Panc1 (cell line): ENCODE data around the gene POLR3K. TPM values are rescaled to one million over a fixed set of nuclear protein-coding genes. Genes with fewer than 3 reads are reported as not detected.

Experiments used
- ATAC-seq: fragments of 200-7000 bp; cut with Tn5 transposase; 2 replicates; pipeline ENCODE4 v1.9.1; 2020; ENCODE audit warnings: mild to moderate bottlenecking, moderate library complexity
- BruUV-seq: library from RNA; stranded (reverse); fragments of 400-500 nt; replicated peaks from 2 replicates; lab custom pipeline; 2021; lab: Mats Ljungman, UMichigan
- CTCF ChIA-PET: fragments of 300-600 bp; sonication (Branson Sonifier 250); formaldehyde crosslinking; loops from one replicate; lab custom pipeline; 2022; ENCODE audit warnings: antibody characterized with exemption; lab: Charles Lee
- POLR2A ChIA-PET: fragments of 300-600 bp; sonication (Branson Sonifier 250); formaldehyde crosslinking; loops from one replicate; lab custom pipeline; 2022; ENCODE audit warnings: antibody characterized with exemption; lab: Charles Lee
- DNase-seq: peaks from one replicate; pipeline ENCODE4 v3.0.0-alpha.2; 2010; ENCODE audit warnings: low read depth, low spot score
- H3K27ac ChIP-seq: 2 replicates; pipeline ENCODE4 v1.5.1; 2011; ENCODE audit warnings: mild to moderate bottlenecking, low read length, inconsistent platforms
- H3K27me3 ChIP-seq: fragments of 200-500 bp; sonication (Bioruptor generic); 2 replicates; pipeline ENCODE4 v1.6.0; 2014; ENCODE audit warnings: low read length, inconsistent platforms; ENCODE audit not compliant: control insufficient read depth, insufficient read depth
- H3K36me3 ChIP-seq: fragments of 200-500 bp; sonication (Bioruptor generic); 2 replicates; pipeline ENCODE4 v1.5.1; 2014; ENCODE audit warnings: inconsistent platforms, mild to moderate bottlenecking, low read length, moderate library complexity; ENCODE audit not compliant: control insufficient read depth, insufficient read depth
- H3K4me1 ChIP-seq: 2 replicates; pipeline ENCODE4 v1.5.1; 2011; ENCODE audit warnings: inconsistent platforms, mild to moderate bottlenecking, low read length, moderate library complexity; ENCODE audit not compliant: control insufficient read depth, insufficient read depth
- H3K4me3 ChIP-seq, 2 experiments: 2 replicates each; pipeline ENCODE4 v1.5.1; 2011 to 2012; ENCODE audit warnings: low read depth in 2 of 2, low read length in 2 of 2, mild to moderate bottlenecking in 2 of 2, inconsistent platforms in 1 of 2, moderate library complexity in 1 of 2
- H3K9me3 ChIP-seq: fragments of 200-500 bp; sonication (Bioruptor generic); 2 replicates; pipeline ENCODE4 v1.5.1; 2014; ENCODE audit warnings: low read depth, mild to moderate bottlenecking, inconsistent platforms, low read length, moderate library complexity; ENCODE audit not compliant: control insufficient read depth, insufficient read depth
- POLR2AphosphoS5 ChIP-seq: IDR thresholded peaks from 2 replicates; pipeline ENCODE4 v1.6.1; 2012; ENCODE audit warnings: mild to moderate bottlenecking, low read depth, low read length, moderate library complexity
- SIN3A ChIP-seq: IDR thresholded peaks from 2 replicates; pipeline ENCODE4 v1.6.1; 2012; ENCODE audit warnings: low read depth, mild to moderate bottlenecking, low read length, moderate library complexity, borderline replicate concordance; ENCODE audit not compliant: insufficient read depth
- TCF7L2 ChIP-seq: IDR thresholded peaks from 2 replicates; pipeline ENCODE4 v1.6.1; 2011; ENCODE audit warnings: mild to moderate bottlenecking, low read depth, low read length, inconsistent platforms
- in situ Hi-C: cut with HindIII; loops from 2 replicates; pipeline ENCODE4 v1.10.0; 2016; ENCODE audit warnings: low sequenced_read_pairs, low pct_unique_long_range_greater_than_20kb
- intact Hi-C: fragments of 100-400 bp; cut with micrococcal nuclease; formaldehyde crosslinking; loops from one replicate; pipeline ENCODE4 v1.10.0; 2022; ENCODE audit not compliant: unreplicated experiment
- total RNA-seq: library from RNA; stranded (reverse); gene quantifications from one replicate; pipeline ENCODE4 v1.2.1, GENCODE V29; 2021; ENCODE audit not compliant: unreplicated experiment
- TF ChIP-seq, protein P1 (sequence below): fragments of 450-650 bp; IDR thresholded peaks from 2 replicates; pipeline ENCODE4 v1.5.1; 2017; ENCODE audit warnings: mild to moderate bottlenecking
- TF ChIP-seq, protein P2 (sequence below), 2 experiments: IDR thresholded peaks; 2 replicates each; pipeline ENCODE4 v1.6.1; 2011 to 2012; ENCODE audit warnings: low read depth in 2 of 2, control low read depth in 1 of 2, low read length in 1 of 2, mild to moderate bottlenecking in 1 of 2, moderate library complexity in 1 of 2; ENCODE audit not compliant: insufficient read depth in 1 of 2

Gene POLR3K
- total RNA-seq, 1 experiment from 2014 or later: 35.7 TPM

DNA sequence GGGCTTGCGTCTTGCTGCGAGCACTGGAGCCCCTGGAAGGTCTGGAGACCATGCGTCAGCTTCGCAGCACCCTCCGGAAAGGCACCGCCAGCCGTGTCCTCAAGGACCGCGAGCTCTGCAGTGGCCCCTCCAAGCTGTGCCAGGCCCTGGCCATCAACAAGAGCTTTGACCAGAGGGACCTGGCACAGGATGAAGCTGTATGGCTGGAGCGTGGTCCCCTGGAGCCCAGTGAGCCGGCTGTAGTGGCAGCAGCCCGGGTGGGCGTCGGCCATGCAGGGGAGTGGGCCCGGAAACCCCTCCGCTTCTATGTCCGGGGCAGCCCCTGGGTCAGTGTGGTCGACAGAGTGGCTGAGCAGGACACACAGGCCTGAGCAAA lies 32.0 kb upstream of the POLR3K start:
- no peaks in the 10 kb centered on the region for H3K27me3 ChIP-seq
- POLR2A ChIA-PET: no interaction called here
- H3K9me3 ChIP-seq: no peaks in the 10 kb centered on the region
- H3K4me3 ChIP-seq: no peak overlapping the region
- CTCF ChIA-PET: interaction anchor here (0.5 to 2.3 kb wide), 3 partner anchors 10 to 20 kb away, joined by 3 to 8 read pairs (median 3); no protein-coding TSS in a partner anchor
- peaks cover 23% of the 10 kb centered on the region for H3K4me1 ChIP-seq
- TF ChIP-seq TCF7L2 (no peak), POLR2AphosphoS5 (no peak), SIN3A (no peak)
- TF ChIP-seq, protein P1, sequence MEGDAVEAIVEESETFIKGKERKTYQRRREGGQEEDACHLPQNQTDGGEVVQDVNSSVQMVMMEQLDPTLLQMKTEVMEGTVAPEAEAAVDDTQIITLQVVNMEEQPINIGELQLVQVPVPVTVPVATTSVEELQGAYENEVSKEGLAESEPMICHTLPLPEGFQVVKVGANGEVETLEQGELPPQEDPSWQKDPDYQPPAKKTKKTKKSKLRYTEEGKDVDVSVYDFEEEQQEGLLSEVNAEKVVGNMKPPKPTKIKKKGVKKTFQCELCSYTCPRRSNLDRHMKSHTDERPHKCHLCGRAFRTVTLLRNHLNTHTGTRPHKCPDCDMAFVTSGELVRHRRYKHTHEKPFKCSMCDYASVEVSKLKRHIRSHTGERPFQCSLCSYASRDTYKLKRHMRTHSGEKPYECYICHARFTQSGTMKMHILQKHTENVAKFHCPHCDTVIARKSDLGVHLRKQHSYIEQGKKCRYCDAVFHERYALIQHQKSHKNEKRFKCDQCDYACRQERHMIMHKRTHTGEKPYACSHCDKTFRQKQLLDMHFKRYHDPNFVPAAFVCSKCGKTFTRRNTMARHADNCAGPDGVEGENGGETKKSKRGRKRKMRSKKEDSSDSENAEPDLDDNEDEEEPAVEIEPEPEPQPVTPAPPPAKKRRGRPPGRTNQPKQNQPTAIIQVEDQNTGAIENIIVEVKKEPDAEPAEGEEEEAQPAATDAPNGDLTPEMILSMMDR: no peak
- TF ChIP-seq, protein P2, sequence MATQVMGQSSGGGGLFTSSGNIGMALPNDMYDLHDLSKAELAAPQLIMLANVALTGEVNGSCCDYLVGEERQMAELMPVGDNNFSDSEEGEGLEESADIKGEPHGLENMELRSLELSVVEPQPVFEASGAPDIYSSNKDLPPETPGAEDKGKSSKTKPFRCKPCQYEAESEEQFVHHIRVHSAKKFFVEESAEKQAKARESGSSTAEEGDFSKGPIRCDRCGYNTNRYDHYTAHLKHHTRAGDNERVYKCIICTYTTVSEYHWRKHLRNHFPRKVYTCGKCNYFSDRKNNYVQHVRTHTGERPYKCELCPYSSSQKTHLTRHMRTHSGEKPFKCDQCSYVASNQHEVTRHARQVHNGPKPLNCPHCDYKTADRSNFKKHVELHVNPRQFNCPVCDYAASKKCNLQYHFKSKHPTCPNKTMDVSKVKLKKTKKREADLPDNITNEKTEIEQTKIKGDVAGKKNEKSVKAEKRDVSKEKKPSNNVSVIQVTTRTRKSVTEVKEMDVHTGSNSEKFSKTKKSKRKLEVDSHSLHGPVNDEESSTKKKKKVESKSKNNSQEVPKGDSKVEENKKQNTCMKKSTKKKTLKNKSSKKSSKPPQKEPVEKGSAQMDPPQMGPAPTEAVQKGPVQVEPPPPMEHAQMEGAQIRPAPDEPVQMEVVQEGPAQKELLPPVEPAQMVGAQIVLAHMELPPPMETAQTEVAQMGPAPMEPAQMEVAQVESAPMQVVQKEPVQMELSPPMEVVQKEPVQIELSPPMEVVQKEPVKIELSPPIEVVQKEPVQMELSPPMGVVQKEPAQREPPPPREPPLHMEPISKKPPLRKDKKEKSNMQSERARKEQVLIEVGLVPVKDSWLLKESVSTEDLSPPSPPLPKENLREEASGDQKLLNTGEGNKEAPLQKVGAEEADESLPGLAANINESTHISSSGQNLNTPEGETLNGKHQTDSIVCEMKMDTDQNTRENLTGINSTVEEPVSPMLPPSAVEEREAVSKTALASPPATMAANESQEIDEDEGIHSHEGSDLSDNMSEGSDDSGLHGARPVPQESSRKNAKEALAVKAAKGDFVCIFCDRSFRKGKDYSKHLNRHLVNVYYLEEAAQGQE (IDR thresholded peaks at IDR 0.05; ENCODE audit: insufficient read depth in 1 of 2, low read depth in 2 of 2, low read length in 1 of 2): no peak
- DNase-seq (no peak), ATAC-seq (peak; percentile 5; the same call in 1 of the 2 replicates)
- intact Hi-C loops: no loop called here
- BruUV-seq: no TSS peak
- in situ Hi-C loops: no loop called here
- peak overlapping the region; percentile 74; the same call in 1 of the 2 replicates for H3K27ac ChIP-seq
- no peaks in the 10 kb centered on the region for H3K36me3 ChIP-seq

DNA sequence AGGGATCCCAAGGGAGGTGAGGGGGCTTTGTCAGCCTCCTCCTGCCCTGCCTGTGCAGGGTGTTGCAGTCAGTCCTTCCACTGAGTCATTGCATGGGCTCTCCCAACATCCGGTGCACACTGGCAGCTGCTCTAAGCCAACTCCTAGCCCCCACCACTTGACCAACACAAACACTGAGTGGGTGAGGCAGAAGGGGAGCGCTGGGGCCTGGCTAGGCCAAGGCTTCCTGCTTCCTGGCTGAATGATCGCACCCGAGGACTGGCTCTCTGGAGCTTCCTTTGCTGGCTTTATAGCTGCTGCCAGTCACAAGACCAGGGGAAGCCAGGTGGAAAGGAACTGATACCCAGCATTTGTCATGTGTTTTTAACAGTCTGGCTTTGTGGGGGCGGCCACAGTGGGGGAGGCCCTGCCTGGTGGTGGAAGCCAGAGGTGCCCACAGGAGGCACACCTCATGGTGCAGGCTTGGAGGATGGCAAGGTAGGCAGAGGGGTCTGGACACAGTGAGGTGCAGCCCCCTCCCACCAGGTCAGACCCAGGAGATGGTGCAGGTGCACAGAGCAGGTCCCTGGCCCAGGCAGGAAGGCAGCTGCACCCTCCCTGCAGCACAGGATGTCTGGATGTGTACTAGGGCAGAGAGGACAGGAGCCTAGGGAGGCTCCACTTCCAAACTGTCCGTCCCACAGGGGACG lies 31.5 kb upstream of the POLR3K start:
- Histone ChIP-seq H3K36me3 (no peaks in the 10 kb centered on the region), H3K4me3 (no peak overlapping the region), H3K27ac (peak overlapping the region; percentile 74), H3K9me3 (no peaks in the 10 kb centered on the region), H3K4me1 (peaks cover 23% of the 10 kb centered on the region), H3K27me3 (no peaks in the 10 kb centered on the region)
- CTCF ChIA-PET: interaction anchor here (1.0 to 2.3 kb wide), 2 partner anchors 10 to 19 kb away, joined by 3 to 8 read pairs; no protein-coding TSS in a partner anchor
- peak; percentile 80 for ATAC-seq
- TF ChIP-seq, protein P1: no peak
- TF ChIP-seq, protein P2 (IDR thresholded peaks at IDR 0.05; ENCODE audit: insufficient read depth in 1 of 2, low read depth in 2 of 2, low read length in 1 of 2): no peak
- TF ChIP-seq TCF7L2 (no peak), SIN3A (no peak), POLR2AphosphoS5 (peak; percentile 17; the same call in 1 of the 2 replicates)
- BruUV-seq: no TSS peak
- DNase-seq: peak; percentile 61
- in situ Hi-C loops: no loop called here
- POLR2A ChIA-PET: no interaction called here
- intact Hi-C loops: no loop called here
